HG02840 (cell line): ENCODE results near the gene FGFR2.

Experiments used
- ATAC-seq: cut with Tn5 transposase; IDR thresholded peaks from one replicate; pipeline ENCODE4 v1.9.1; 2021; ENCODE audit warnings: mild to moderate bottlenecking, moderate library complexity, moderate number of reproducible peaks; ENCODE audit not compliant: unreplicated experiment, low FRiP score

FGFR2 gene

GRCh38 chr10:121501796-121502195 lies 96.4 kb downstream of the FGFR2 start:
- ATAC-seq, result no peak

GRCh38 chr10:121500701-121501332 lies 97.4 kb downstream of the FGFR2 start:
- ATAC-seq, result no peak

- no peak for ATAC-seq
These were observed 100.5 kb downstream of the FGFR2 start for GRCh38 chr10:121497513-121498470.

- ATAC-seq, result no peak
These were observed 102.5 kb downstream of the FGFR2 start for GRCh38 chr10:121495719-121496118.

GRCh38 chr10:121494296-121494695 lies 103.9 kb downstream of the FGFR2 start:
- ATAC-seq, result no peak

GRCh38 chr10:121493521-121493920 lies 104.7 kb downstream of the FGFR2 start:
- ATAC-seq, result no peak

GRCh38 chr10:121490871-121491519 lies 107.2 kb downstream of the FGFR2 start:
- no peak for ATAC-seq

- ATAC-seq, result no peak
These were observed 112.7 kb downstream of the FGFR2 start for GRCh38 chr10:121485436-121486139.

GRCh38 chr10:121484816-121485215 lies 113.4 kb downstream of the FGFR2 start:
- ATAC-seq, result no peak

GRCh38 chr10:121484401-121484800 lies 113.8 kb downstream of the FGFR2 start:
- no peak for ATAC-seq

GRCh38 chr10:121481180-121481579 lies 117.1 kb downstream of the FGFR2 start:
- ATAC-seq, result no peak

GRCh38 chr10:121478556-121478955 lies 119.7 kb downstream of the FGFR2 start:
- ATAC-seq, result no peak

GRCh38 chr10:121469797-121470606 lies 128.2 kb downstream of the FGFR2 start:
- no peak for ATAC-seq

- ATAC-seq, result no peak
These were observed 129.5 kb downstream of the FGFR2 start for GRCh38 chr10:121468726-121469125.

GRCh38 chr10:121466424-121466823 lies 131.8 kb downstream of the FGFR2 start:
- no peak for ATAC-seq

GRCh38 chr10:121465215-121465614 lies 133.0 kb downstream of the FGFR2 start:
- no peak for ATAC-seq

- no peak for ATAC-seq
These were observed 133.7 kb downstream of the FGFR2 start for GRCh38 chr10:121464517-121464916.

GRCh38 chr10:121462955-121463354 lies 135.3 kb downstream of the FGFR2 start:
- ATAC-seq, result no peak

- ATAC-seq, result no peak
These were observed 136.0 kb downstream of the FGFR2 start for GRCh38 chr10:121462281-121462680.

- no peak for ATAC-seq
These were observed 136.9 kb downstream of the FGFR2 start for GRCh38 chr10:121461307-121461706.
